ENCODE results near the gene PIEZO1. TPM values are rescaled to one million over a fixed set of nuclear protein-coding genes. Genes with fewer than 3 reads are reported as not detected.

The PIEZO1 gene
- total and polyA plus RNA-seq, 7 experiments from 2014 or later, result 3.6 to 237 (median 111) TPM

DNA sequence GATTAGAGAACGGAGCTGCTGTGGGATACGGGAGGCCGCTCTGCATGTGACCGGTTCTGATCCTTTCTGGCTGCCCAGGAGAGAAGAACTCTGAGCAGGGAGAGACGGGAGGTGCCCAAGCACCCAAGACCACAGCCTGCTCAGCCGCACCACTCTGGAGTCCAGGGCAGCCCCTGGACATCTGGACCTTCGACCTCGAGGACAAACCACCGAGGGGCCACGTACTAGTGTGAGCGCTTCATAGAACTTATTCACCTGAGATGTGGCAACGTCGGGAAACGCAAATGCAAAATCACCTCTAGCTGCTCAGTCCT is 84.7 kb downstream of the PIEZO1 start:
- POLR2A ChIA-PET, result interaction anchor here (0.5 to 7.0 kb wide), 14 partner anchors 11 to 130 kb away, joined by 3 to 134 read pairs (median 4); partner anchors contain the start of genes MVD, SNAI3 and ZC3H18
- Histone ChIP-seq H3K9me3 (ENCODE audit: control insufficient read depth in 2 of 3, low read length in 3 of 3) (no peaks in the 10 kb centered on the region), H3K27me3 (ENCODE audit: control insufficient read depth in 2 of 2, insufficient read depth in 2 of 2, low read length in 2 of 2) (no peaks in the 10 kb centered on the region), H3K4me1 (ENCODE audit: control insufficient read depth in 2 of 2, insufficient read depth in 2 of 2, low read length in 2 of 2) (peaks cover 30 to 60% of the 10 kb centered on the region in 2 donors), H3K27ac (ENCODE audit: low read depth, low read length) (peak overlapping the region; percentile 88), H3K36me3 (ENCODE audit: control insufficient read depth in 2 of 3, insufficient read depth in 3 of 3, low read length in 3 of 3) (peaks cover 0 to 51% (median 9%) of the 10 kb centered on the region in 3 experiments), H3K4me3 (ENCODE audit: low read length) (peak overlapping the region; percentile 56)
- Mint-ChIP-seq H3K9me3 (no peaks in the 10 kb centered on the region), H3K27ac (peak overlapping the region; percentile 85 to 98 (median 97)), H3K36me3 (peaks cover 0 to 31% (median 3%) of the 10 kb centered on the region in 5 donors), H3K27me3 (no peaks in the 10 kb centered on the region), H3K4me1 (peaks cover 33 to 66% (median 45%) of the 10 kb centered on the region in 7 donors), H3K4me3 (peak overlapping the region; percentile 78 to 98 (median 94))
- DNase-seq (no peak), ATAC-seq (no peak)
- intact Hi-C loops (cut with micrococcal nuclease), result loop anchor here (2.0 to 10.0 kb wide), 7 partner anchors 37 to 1025 kb away; partner anchors contain the start of genes BANP (in 2 of the 2), GALNS (in 1 of the 2), IL17C (in 1 of the 2) and TRAPPC2L (in 1 of the 2)
- CTCF ChIA-PET, result interaction anchor here (0.6 to 2.5 kb wide), 4 partner anchors 9 to 45 kb away, joined by 3 to 17 read pairs (median 7); partner anchors contain the start of gene SNAI3

DNA sequence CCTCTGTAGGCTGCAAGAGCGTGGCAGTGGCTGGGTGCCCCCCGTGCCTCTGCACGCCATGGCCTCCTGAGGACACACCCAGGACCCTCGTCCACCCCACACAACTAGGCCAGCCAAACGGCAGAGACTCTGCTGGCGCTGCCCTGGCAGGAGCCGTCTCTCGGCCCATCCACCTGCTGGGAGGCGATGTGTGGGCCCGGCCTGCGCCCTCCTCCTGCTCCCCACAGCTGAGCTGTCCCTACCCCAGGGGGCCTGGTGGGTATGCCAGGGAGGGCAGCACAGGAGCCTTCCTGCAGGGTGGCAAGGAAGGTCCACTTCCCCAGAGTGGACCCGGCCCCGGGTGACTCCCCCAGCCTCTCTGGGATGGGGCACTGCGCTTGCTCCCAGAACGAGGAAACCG is 85.8 kb downstream of the PIEZO1 start:
- Histone ChIP-seq H3K27me3 (ENCODE audit: control insufficient read depth in 2 of 2, insufficient read depth in 2 of 2, low read length in 2 of 2) (no peaks in the 10 kb centered on the region), H3K9me3 (ENCODE audit: control insufficient read depth in 2 of 3, low read length in 3 of 3) (no peaks in the 10 kb centered on the region), H3K4me3 (ENCODE audit: low read length) (no peak overlapping the region), H3K27ac (ENCODE audit: low read depth, low read length) (peak overlapping the region; percentile 88), H3K4me1 (ENCODE audit: control insufficient read depth in 2 of 2, insufficient read depth in 2 of 2, low read length in 2 of 2) (peaks cover 19 to 51% of the 10 kb centered on the region in 2 donors), H3K36me3 (ENCODE audit: control insufficient read depth in 2 of 3, insufficient read depth in 3 of 3, low read length in 3 of 3) (peaks cover 0 to 54% (median 9%) of the 10 kb centered on the region in 3 experiments)
- peaks cover 29 to 63% (median 36%) of the 10 kb centered on the region in 7 donors for H3K4me1 Mint-ChIP-seq
- POLR2A ChIA-PET, result interaction anchor here (7.0 kb wide), 1 partner anchor 10 kb away, joined by 134 read pairs; the partner anchor contains the start of gene SNAI3
- no peaks in the 10 kb centered on the region for H3K27me3 Mint-ChIP-seq
- H3K4me3 Mint-ChIP-seq, result peak overlapping the region in 4 of 10 donors; percentile 50 to 98 (median 92)
- no peak for DNase-seq
- H3K36me3 Mint-ChIP-seq, result peaks cover 0 to 29% (median 3%) of the 10 kb centered on the region in 5 donors
- no peak for ATAC-seq
- intact Hi-C loops (cut with micrococcal nuclease), result no loop called here
- no peaks in the 10 kb centered on the region for H3K9me3 Mint-ChIP-seq
- peak overlapping the region in 8 of 9 donors; percentile 28 to 98 (median 97) for H3K27ac Mint-ChIP-seq
- CTCF ChIA-PET, result no interaction called here

DNA sequence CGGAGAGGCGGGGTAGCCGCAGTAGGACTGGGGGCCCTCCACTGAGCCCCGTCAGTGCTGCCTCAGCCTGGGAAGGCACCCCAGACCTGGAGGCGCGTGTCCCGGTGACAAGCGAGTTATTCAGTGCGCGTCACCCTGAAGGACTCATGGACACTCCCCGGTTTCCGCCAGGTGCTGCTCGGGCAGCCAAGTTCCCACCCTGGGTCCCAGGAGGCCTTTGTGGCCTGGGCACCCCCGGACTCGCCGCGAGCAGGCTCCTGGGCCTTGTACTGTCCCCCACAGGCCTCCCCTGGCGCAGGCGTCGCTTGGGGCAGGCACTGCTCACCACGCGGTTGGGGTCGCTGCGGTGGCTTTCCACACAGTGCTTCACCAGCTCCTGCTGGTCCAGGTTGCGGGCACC is 86.4 kb downstream of the PIEZO1 start:
- intact Hi-C loops (cut with micrococcal nuclease), result no loop called here
- ATAC-seq (no peak), DNase-seq (no peak)
- Mint-ChIP-seq H3K27ac (peak overlapping the region in 6 of 9 donors; percentile 76 to 90 (median 83)), H3K27me3 (no peaks in the 10 kb centered on the region), H3K36me3 (peaks cover 0 to 25% (median 3%) of the 10 kb centered on the region in 5 donors), H3K4me3 (peak overlapping the region in 8 of 10 donors; percentile 49 to 98 (median 66)), H3K4me1 (peaks cover 26 to 60% (median 32%) of the 10 kb centered on the region in 7 donors), H3K9me3 (no peaks in the 10 kb centered on the region)
- Histone ChIP-seq H3K9me3 (ENCODE audit: control insufficient read depth in 2 of 3, low read length in 3 of 3) (no peaks in the 10 kb centered on the region), H3K4me1 (ENCODE audit: control insufficient read depth in 2 of 2, insufficient read depth in 2 of 2, low read length in 2 of 2) (peaks cover 17 to 48% of the 10 kb centered on the region in 2 donors), H3K4me3 (ENCODE audit: low read length) (no peak overlapping the region), H3K27ac (ENCODE audit: low read depth, low read length) (peak overlapping the region; percentile 88), H3K27me3 (ENCODE audit: control insufficient read depth in 2 of 2, insufficient read depth in 2 of 2, low read length in 2 of 2) (no peaks in the 10 kb centered on the region), H3K36me3 (ENCODE audit: control insufficient read depth in 2 of 3, insufficient read depth in 3 of 3, low read length in 3 of 3) (peaks cover 0 to 54% (median 9%) of the 10 kb centered on the region in 3 experiments)
- ChIA-PET POLR2A (interaction anchor here (0.8 to 7.0 kb wide), 3 partner anchors 9 to 35 kb away, joined by 3 to 134 read pairs (median 4); partner anchors contain the start of genes MVD and SNAI3), CTCF (no interaction called here)

DNA sequence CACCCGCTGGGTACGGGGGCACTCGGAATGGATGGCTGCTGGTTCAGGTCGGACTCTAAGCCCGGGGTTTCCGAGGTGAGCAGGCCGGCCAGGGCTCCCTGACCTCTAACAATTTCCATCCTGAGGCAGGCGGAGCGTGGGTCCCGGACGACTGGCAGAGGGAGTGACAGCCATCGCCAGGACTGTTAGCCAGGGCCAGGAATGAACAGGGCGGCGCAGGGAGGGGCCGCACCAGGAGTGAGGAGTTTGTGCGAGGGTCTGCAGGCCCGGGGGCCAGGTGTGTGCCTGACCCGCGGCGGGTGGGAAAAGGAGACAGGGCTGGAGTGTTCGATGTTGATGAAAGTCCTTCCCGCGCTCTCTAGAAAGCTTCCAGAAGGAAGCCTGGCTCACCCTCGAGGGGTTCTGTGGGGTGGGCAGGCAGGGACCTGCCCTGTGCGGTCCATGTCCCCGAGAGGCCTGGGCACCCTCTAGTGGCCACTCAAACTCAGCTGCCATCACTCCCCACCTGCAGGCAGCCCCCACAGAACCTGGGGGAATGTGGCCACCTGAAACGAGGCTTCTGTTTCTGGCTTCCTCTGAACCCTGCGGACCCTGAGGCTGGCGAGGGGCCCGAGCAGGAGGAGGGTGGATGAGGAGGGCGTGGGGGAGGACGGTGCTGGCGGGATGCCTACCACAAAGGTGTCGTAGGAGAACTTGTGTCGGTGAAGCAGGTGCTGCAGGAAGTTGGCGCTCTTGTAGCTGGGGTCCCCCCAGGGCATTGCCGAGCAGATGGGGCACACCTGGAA is 87.0 kb downstream of the PIEZO1 start:
- POLR2A ChIA-PET, result interaction anchor here (0.8 to 7.0 kb wide), 4 partner anchors 9 to 399 kb away, joined by 3 to 134 read pairs (median 4); partner anchors contain the start of genes MVD and SNAI3
- peak overlapping the region; percentile 88 for H3K27ac ChIP-seq (ENCODE audit: low read depth, low read length)
- no peak overlapping the region for H3K4me3 ChIP-seq (ENCODE audit: low read length)
- H3K36me3 ChIP-seq (ENCODE audit: control insufficient read depth in 2 of 3, insufficient read depth in 3 of 3, low read length in 3 of 3), result peaks cover 0 to 54% (median 9%) of the 10 kb centered on the region in 3 experiments
- Mint-ChIP-seq H3K36me3 (peaks cover 0 to 21% (median 3%) of the 10 kb centered on the region in 5 donors), H3K4me3 (peak overlapping the region in 9 of 10 donors; percentile 21 to 98 (median 65)), H3K27ac (peak overlapping the region in 8 of 9 donors; percentile 65 to 90 (median 80)), H3K9me3 (no peaks in the 10 kb centered on the region), H3K4me1 (peaks cover 21 to 58% (median 32%) of the 10 kb centered on the region in 7 donors), H3K27me3 (no peaks in the 10 kb centered on the region)
- ATAC-seq, result no peak
- no peaks in the 10 kb centered on the region for H3K27me3 ChIP-seq (ENCODE audit: control insufficient read depth in 2 of 2, insufficient read depth in 2 of 2, low read length in 2 of 2)
- H3K4me1 ChIP-seq (ENCODE audit: control insufficient read depth in 2 of 2, insufficient read depth in 2 of 2, low read length in 2 of 2), result peaks cover 18 to 48% of the 10 kb centered on the region in 2 donors
- no peaks in the 10 kb centered on the region for H3K9me3 ChIP-seq (ENCODE audit: control insufficient read depth in 2 of 3, low read length in 3 of 3)
- CTCF ChIA-PET, result interaction anchor here (0.7 kb wide), 1 partner anchor 13 kb away, joined by 3 read pairs; no protein-coding TSS in a partner anchor
- DNase-seq, result peak in 3 of 9 donors; percentile 30 to 37 (median 31)
- intact Hi-C loops (cut with micrococcal nuclease), result no loop called here

DNA sequence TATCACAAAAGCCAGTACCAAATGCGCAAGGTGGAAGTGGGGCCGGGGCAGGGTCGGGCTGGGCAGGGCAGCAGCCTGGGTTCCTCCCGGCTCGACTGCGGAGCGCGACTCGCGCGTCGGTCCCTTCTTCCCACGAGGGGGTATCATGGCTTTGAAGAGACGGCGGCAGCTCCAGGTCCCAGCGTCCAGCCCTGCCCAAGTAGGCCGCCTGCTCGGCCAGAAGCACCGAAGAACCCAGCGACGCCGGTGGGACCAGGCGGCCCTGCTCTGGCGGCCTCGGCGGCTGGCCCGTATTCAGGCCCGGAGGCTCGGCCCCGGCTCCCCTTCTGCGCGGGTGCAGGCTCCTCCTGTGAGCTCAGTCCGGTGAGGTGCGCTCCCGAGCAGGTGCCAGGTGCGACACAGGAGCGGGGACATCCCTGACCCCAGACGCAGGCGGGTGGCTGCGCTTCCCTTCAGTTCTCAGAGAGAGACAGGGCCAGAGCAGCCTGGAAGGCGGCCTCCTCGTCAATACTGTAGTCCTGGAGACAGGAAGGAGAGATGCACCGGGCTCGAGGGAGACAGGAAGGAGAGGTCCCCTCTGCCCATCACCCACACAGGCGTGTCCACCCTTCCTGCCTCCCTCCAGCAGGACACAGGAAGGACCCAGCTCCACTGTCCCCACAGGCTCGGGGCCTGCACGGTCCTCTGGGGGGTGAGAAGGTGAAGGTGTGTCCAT is 87.7 kb downstream of the PIEZO1 start:
- no peak overlapping the region for H3K4me3 ChIP-seq (ENCODE audit: low read length)
- H3K27me3 Mint-ChIP-seq, result no peaks in the 10 kb centered on the region
- peak overlapping the region in 8 of 9 donors; percentile 65 to 90 (median 80) for H3K27ac Mint-ChIP-seq
- peaks cover 26 to 49% of the 10 kb centered on the region in 2 donors for H3K4me1 ChIP-seq (ENCODE audit: control insufficient read depth in 2 of 2, insufficient read depth in 2 of 2, low read length in 2 of 2)
- H3K9me3 ChIP-seq (ENCODE audit: control insufficient read depth in 2 of 3, low read length in 3 of 3), result no peaks in the 10 kb centered on the region
- no peak for DNase-seq
- intact Hi-C loops (cut with micrococcal nuclease), result no loop called here
- peaks cover 0 to 54% (median 9%) of the 10 kb centered on the region in 3 experiments for H3K36me3 ChIP-seq (ENCODE audit: control insufficient read depth in 2 of 3, insufficient read depth in 3 of 3, low read length in 3 of 3)
- no peak for ATAC-seq
- peaks cover 0 to 18% (median 3%) of the 10 kb centered on the region in 5 donors for H3K36me3 Mint-ChIP-seq
- H3K4me3 Mint-ChIP-seq, result peak overlapping the region in 5 of 10 donors; percentile 21 to 98 (median 45)
- peak overlapping the region; percentile 88 for H3K27ac ChIP-seq (ENCODE audit: low read depth, low read length)
- CTCF ChIA-PET, result interaction anchor here (0.7 to 1.0 kb wide), 2 partner anchors 12 kb away, joined by 3 to 5 read pairs; no protein-coding TSS in a partner anchor
- POLR2A ChIA-PET, result interaction anchor here (1.1 to 7.0 kb wide), 2 partner anchors 8 to 400 kb away, joined by 3 to 134 read pairs; partner anchors contain the start of gene SNAI3
- no peaks in the 10 kb centered on the region for H3K9me3 Mint-ChIP-seq
- H3K27me3 ChIP-seq (ENCODE audit: control insufficient read depth in 2 of 2, insufficient read depth in 2 of 2, low read length in 2 of 2), result no peaks in the 10 kb centered on the region
- H3K4me1 Mint-ChIP-seq, result peaks cover 18 to 58% (median 39%) of the 10 kb centered on the region in 7 donors

DNA sequence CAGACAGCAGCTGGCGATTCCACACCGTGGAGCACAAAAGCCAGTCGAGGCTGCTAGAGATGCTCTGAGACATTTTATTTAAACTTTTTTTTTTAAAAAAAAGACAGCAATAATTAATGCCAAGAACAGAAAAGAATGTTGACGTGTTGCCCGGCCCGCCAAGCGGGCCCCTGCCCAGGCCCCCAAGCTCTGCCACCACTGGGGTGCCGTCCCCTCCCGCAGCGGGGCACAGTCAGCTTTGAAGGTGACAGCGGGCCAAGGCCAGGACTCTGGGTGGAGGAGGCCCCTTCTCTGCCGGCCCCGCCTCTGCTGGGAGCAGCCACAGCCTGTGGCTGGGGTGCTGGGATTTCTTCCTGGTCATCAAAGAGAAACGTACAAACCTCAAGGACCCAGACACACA is 88.6 kb downstream of the PIEZO1 start:
- CTCF ChIA-PET, result interaction anchor here (1.0 kb wide), 1 partner anchor 11 kb away, joined by 5 read pairs; no protein-coding TSS in a partner anchor
- Mint-ChIP-seq H3K9me3 (no peaks in the 10 kb centered on the region), H3K4me1 (peaks cover 12 to 64% (median 47%) of the 10 kb centered on the region in 7 donors), H3K4me3 (no peak overlapping the region), H3K27me3 (no peaks in the 10 kb centered on the region), H3K27ac (peak overlapping the region in 5 of 9 donors; percentile 12 to 82 (median 63)), H3K36me3 (peaks cover 0 to 18% (median 3%) of the 10 kb centered on the region in 5 donors)
- intact Hi-C loops (cut with micrococcal nuclease), result no loop called here
- H3K27ac ChIP-seq (ENCODE audit: low read depth, low read length), result no peak overlapping the region
- no peak overlapping the region for H3K4me3 ChIP-seq (ENCODE audit: low read length)
- DNase-seq (no peak), ATAC-seq (no peak)
- H3K36me3 ChIP-seq (ENCODE audit: control insufficient read depth in 2 of 3, insufficient read depth in 3 of 3, low read length in 3 of 3), result peaks cover 0 to 54% (median 9%) of the 10 kb centered on the region in 3 experiments
- H3K9me3 ChIP-seq (ENCODE audit: control insufficient read depth in 2 of 3, low read length in 3 of 3), result no peaks in the 10 kb centered on the region
- POLR2A ChIA-PET, result interaction anchor here (1.2 to 1.7 kb wide), 2 partner anchors 10 to 12 kb away, joined by 4 read pairs; partner anchors contain the start of gene SNAI3
- H3K4me1 ChIP-seq (ENCODE audit: control insufficient read depth in 2 of 2, insufficient read depth in 2 of 2, low read length in 2 of 2), result peaks cover 34 to 57% of the 10 kb centered on the region in 2 donors
- no peaks in the 10 kb centered on the region for H3K27me3 ChIP-seq (ENCODE audit: control insufficient read depth in 2 of 2, insufficient read depth in 2 of 2, low read length in 2 of 2)
